ENCODE measurements around the gene VSIG2.

VSIG2 gene

DNA sequence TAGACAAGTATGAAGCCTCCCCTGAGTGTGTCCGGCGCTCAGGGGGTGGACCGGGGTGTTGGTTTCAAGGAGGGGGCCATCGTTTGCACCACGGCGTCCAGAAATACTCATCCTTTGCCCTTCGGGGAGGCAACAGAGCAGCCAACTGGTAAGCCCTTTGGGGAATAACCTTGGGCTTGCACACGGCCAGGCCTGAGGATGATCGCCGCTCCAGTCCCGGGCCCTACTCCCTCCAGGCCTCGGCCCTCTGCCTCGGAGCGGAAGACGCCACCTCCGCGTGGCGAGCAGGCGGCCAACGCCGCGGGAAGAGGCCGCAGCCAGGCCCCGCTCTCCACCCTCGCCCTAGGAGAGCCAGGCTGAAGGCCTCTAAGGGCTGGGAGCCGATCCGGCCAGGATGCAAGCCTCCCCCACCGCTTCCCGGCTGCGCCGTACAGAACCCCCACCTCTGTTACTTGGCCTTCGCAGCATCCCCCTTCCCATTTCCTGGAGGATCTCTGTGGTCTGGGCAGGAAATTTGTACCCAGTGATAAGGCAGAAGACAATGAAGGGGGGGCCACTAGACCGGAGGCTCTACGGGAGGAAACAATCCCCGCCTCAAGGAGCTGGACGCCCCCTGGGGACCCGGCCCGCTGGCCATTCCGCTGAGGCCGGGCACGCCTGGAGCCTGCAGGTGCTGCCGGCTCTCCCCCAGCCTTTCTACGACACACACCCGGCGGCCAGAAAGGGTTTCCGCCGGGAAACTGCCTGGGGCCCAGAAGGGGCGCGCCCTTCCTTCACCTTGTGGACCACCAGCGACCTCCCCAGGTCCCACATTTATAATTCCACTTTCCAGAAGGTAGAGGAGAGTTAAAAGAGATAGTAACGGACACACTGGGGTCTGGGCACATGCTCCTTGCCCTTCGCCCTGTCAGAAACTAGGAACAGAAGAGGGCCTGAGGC lies 7.5 kb upstream of the VSIG2 start:
- TF ChIP-seq POLR2AphosphoS5 (IDR thresholded peaks at IDR 0.05; ENCODE audit: low read depth, low read length), result no peak
- TF ChIP-seq, protein P1, sequence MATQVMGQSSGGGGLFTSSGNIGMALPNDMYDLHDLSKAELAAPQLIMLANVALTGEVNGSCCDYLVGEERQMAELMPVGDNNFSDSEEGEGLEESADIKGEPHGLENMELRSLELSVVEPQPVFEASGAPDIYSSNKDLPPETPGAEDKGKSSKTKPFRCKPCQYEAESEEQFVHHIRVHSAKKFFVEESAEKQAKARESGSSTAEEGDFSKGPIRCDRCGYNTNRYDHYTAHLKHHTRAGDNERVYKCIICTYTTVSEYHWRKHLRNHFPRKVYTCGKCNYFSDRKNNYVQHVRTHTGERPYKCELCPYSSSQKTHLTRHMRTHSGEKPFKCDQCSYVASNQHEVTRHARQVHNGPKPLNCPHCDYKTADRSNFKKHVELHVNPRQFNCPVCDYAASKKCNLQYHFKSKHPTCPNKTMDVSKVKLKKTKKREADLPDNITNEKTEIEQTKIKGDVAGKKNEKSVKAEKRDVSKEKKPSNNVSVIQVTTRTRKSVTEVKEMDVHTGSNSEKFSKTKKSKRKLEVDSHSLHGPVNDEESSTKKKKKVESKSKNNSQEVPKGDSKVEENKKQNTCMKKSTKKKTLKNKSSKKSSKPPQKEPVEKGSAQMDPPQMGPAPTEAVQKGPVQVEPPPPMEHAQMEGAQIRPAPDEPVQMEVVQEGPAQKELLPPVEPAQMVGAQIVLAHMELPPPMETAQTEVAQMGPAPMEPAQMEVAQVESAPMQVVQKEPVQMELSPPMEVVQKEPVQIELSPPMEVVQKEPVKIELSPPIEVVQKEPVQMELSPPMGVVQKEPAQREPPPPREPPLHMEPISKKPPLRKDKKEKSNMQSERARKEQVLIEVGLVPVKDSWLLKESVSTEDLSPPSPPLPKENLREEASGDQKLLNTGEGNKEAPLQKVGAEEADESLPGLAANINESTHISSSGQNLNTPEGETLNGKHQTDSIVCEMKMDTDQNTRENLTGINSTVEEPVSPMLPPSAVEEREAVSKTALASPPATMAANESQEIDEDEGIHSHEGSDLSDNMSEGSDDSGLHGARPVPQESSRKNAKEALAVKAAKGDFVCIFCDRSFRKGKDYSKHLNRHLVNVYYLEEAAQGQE (IDR thresholded peaks at IDR 0.05; ENCODE audit: insufficient read depth in 1 of 2, low read depth in 2 of 2, low read length in 2 of 2), result no peak
- TF ChIP-seq SIN3A (IDR thresholded peaks at IDR 0.05; ENCODE audit: borderline replicate concordance, insufficient read depth, low read length), result no peak
- no peak for TF ChIP-seq TAF1 (IDR thresholded peaks at IDR 0.05; ENCODE audit: borderline replicate concordance, insufficient read depth, low read length)
- TF ChIP-seq FOXP2 (optimal IDR thresholded peaks at IDR 0.05; ENCODE audit: borderline replicate concordance, extremely low read depth, extremely low read length, insufficient read depth), result no peak

GRCh38 chr11:124758355-124759265 lies 6.6 kb upstream of the VSIG2 start:
- TF ChIP-seq FOXP2 (optimal IDR thresholded peaks at IDR 0.05; ENCODE audit: borderline replicate concordance, extremely low read depth, extremely low read length, insufficient read depth), result peak; percentile 26
- TF ChIP-seq, protein P1 (IDR thresholded peaks at IDR 0.05; ENCODE audit: insufficient read depth in 1 of 2, low read depth in 2 of 2, low read length in 2 of 2), result no peak

GRCh38 chr11:124757320-124757719 lies 5.3 kb upstream of the VSIG2 start:
- TF ChIP-seq TAF1 (IDR thresholded peaks at IDR 0.05; ENCODE audit: borderline replicate concordance, insufficient read depth, low read length) (no peak), FOXP2 (optimal IDR thresholded peaks at IDR 0.05; ENCODE audit: borderline replicate concordance, extremely low read depth, extremely low read length, insufficient read depth) (no peak), SIN3A (IDR thresholded peaks at IDR 0.05; ENCODE audit: borderline replicate concordance, insufficient read depth, low read length) (no peak), POLR2AphosphoS5 (IDR thresholded peaks at IDR 0.05; ENCODE audit: low read depth, low read length) (no peak)
- TF ChIP-seq, protein P1 (IDR thresholded peaks at IDR 0.05; ENCODE audit: insufficient read depth in 1 of 2, low read depth in 2 of 2, low read length in 2 of 2), result no peak

DNA sequence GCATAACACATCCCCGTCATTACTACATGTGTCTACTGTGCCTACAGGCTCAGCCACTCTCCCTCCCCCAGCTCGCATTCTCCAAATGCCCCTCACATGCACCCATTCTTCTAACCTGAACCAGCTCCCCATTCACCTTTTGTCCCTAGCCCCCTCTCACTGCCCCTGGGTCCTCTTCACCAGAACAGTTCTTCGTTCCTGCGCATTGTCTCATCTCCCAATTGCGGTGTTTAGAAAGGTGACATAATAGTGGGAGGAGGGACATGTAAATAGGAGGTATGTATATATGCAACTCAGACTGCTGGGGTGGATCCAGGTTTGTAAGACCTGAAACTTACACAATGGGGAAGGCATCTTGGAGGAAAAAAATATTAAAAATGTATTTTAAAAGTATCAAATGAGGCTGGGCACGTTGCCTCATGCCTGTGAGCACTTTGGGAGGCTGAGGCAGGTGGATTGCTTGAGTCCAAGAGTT lies 4.7 kb upstream of the VSIG2 start:
- TF ChIP-seq POLR2AphosphoS5 (IDR thresholded peaks at IDR 0.05; ENCODE audit: low read depth, low read length) (no peak), FOXP2 (optimal IDR thresholded peaks at IDR 0.05; ENCODE audit: borderline replicate concordance, extremely low read depth, extremely low read length, insufficient read depth) (no peak)

- TF ChIP-seq, protein P1 (IDR thresholded peaks at IDR 0.05; ENCODE audit: insufficient read depth in 1 of 2, low read depth in 2 of 2, low read length in 2 of 2), result no peak
- no peak for TF ChIP-seq FOXP2 (optimal IDR thresholded peaks at IDR 0.05; ENCODE audit: borderline replicate concordance, extremely low read depth, extremely low read length, insufficient read depth)
- no peak for TF ChIP-seq POLR2AphosphoS5 (IDR thresholded peaks at IDR 0.05; ENCODE audit: low read depth, low read length)
- TF ChIP-seq TAF1 (IDR thresholded peaks at IDR 0.05; ENCODE audit: borderline replicate concordance, insufficient read depth, low read length), result no peak
- TF ChIP-seq SIN3A (IDR thresholded peaks at IDR 0.05; ENCODE audit: borderline replicate concordance, insufficient read depth, low read length), result no peak
These were observed 4.1 kb upstream of the VSIG2 start for GRCh38 chr11:124756033-124756752.

Measured in PFSK-1 (cell line).